Limb (tissue), 2 donors: ENCODE measurements around the gene RGPD8.
A peak's percentile ranks its signal among the peaks of the same experiment; 100 is the strongest.
"Not testable (repeated sequence)": the region's sequence is repeated elsewhere in the genome, so short reads cannot be mapped to it uniquely, and the experiment has no call there.

ENCODE experiments used
- DNase-seq, 2 donors: peaks; one replicate each; pipeline ENCODE4 v3.0.0-alpha.2; 2016; ENCODE audit errors: extremely low spot score in 2 of 2

RGPD8 gene

DNA sequence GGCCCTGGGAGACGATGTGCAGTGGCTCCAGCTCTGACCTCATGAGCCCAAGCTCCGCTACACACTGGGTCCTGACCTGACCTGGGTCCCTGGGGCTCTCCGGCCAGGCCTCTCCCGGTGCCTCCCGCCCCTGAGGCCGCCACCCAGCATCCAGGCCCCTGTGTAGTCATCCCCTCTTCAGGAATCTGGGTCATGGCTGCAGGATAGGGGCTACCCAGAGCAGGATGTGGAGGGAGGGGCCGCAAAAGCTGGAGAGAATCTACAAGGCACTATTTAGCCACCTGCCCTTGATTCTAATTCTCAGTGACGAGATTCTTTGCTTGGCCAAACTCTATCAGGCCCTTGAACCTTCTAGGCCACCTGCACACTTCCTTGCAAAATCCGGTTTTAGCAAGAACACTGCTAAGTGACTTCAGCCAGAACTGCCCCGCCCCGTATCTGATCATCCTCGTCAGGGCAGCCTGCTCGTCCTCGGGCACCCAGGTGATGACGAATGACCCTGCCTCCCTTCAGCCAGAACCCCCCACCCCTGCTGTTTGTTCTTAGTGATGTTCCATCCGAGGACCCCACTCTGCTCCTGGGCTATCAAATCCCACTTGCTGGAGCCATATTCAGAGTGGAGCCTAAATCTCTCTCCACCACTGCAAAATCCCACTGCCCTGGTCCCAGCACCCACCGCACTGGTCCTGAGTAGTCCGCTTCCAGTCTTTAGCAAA is 2.4 kb upstream of the RGPD8 start:
- not testable (repeated sequence) for DNase-seq

DNA sequence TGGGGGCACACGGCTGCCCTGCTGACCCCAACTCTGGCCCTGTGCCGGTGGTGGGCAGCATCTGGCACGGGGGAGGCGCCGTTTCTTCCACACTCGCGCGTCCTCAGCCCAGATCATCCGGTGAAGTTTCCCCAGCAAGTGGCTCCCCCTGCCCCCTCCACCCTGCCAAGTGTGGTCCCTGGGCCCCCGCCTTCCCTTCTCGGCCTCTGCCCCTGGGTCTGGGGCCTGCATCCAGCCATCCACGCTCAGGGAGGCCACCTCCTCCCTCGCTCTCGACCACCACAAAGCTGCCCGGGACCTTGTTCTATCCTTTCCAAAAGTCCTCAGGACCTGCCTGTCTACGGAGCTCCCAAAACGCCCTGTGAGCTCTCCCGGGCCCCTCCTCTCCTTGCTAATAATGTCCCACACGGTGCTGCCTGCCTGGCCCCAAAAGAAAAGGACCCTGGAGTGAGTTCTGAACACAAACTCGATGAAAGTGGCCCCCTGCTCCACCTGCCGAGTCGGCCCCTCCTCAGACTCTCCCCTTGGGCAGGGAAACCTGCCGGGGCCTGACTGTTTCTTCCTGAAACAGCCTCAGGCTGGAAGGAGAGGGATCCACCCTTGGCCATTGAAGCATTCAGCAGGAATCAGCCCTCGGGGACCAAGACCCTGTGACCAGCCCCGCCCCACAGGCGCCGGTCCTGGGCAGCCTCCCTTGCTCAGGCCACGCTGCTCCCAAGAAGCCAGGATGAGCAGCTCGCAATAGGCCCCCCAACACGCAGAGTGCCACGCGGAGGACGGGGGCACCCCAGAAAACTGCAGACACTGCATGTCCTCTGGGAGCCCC is 1.7 kb upstream of the RGPD8 start:
- DNase-seq, result not testable (repeated sequence)

DNA sequence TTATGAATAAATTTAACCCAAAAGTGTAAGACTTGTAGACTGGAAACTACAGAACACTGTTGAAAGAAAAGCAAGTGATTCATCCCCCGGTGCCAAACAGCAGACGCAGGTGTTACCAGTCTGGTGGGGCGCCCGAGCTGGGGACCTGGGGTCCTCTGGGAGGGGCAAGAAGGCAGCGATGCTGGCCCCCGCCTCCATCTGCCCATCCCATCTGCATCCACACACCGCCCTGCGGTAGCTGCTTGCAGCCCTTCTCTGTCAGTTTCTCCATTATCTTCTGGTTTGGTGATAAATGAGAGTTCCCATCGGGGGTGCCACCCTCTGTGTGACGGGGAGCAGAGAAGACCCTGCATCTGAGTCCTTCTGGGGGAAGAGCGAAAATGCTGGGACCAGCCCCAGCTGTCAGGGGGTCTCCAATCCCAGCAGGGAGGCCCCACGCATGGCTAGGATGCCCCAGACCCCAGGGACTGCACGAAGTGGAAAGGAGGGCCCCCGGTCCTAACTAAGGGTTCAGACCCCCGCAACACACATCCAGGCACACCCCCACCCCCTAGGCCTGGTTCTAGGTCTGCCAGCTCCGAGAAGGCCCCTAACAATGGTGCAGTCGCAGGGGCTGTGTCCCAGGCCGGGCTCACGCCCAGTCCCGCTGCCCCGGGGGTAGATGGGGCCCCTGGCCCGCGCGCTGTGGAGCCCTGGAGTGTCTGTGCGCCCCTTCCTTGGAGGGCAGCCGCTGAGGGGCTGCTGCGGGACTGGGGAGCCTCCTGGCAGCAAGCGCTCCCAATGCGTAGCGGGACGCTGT is 686 bp upstream of the RGPD8 start:
- no peak for DNase-seq

DNA sequence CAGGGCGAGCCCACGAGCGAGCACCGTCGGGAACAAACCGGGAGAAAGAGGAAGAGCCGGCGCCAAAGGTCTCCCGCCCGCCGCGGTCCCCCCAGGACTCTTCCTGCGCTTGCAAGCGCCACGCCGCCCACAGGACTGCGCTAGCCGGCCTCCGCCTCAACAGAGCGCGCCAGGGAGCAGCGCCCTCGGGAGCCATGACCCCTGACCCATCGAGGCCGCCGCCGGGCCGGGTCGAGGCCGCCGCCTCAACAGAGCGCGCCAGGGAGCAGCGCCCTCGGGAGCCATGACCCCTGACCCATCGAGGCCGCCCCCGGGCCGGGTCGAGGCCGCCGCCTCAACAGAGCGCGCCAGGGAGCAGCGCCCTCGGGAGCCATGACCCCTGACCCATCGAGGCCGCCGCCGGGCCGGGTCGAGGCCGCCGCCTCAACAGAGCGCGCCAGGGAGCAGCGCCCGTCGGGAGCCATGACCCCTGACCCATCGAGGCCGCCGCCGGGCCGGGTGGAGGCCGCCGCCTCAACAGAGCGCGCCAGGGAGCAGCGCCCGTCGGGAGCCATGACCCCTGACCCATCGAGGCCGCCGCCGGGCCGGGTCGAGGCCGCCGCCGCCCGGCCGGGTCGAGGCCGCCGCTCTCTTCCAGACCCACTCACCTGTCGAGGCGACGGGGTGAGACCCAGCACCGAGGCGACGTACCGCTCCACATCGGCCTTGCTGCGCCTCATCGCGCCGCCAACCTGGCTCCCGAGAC is 538 bp downstream of the RGPD8 start:
- peak in 1 of 2 donors; percentile 34 for DNase-seq

- not testable (repeated sequence) for DNase-seq
Observed at GRCh38 chr2:112432390-112432734, 1.1 kb downstream of the RGPD8 start.

- DNase-seq, result not testable (repeated sequence)
Observed at GRCh38 chr2:112431587-112432295, 1.7 kb downstream of the RGPD8 start.

- DNase-seq, result not testable (repeated sequence)
Observed at GRCh38 chr2:112424553-112424952, 8.9 kb downstream of the RGPD8 start.

DNA sequence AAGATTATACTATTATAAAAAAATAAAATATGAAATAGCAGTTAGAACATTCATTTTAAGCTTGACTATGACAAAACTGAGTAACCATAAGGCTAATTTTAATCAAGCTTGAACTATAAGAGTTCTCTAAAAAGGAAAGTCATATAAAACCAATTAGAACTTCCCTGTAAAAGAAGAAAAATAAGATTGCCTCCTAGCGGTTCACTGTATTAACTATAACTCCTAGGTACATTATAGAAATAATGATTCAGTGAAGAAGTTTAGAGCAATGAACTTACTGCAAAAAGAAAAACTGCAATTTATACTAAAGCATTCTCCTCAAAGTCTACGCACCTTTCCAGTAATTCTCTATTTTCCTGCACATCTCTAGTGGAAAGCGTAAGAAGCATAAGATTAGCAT is 16.6 kb downstream of the RGPD8 start:
- DNase-seq, result not testable (repeated sequence)

GRCh38 chr2:112360055-112360454 is 73.4 kb downstream of the RGPD8 start:
- not testable (repeated sequence) for DNase-seq

DNA sequence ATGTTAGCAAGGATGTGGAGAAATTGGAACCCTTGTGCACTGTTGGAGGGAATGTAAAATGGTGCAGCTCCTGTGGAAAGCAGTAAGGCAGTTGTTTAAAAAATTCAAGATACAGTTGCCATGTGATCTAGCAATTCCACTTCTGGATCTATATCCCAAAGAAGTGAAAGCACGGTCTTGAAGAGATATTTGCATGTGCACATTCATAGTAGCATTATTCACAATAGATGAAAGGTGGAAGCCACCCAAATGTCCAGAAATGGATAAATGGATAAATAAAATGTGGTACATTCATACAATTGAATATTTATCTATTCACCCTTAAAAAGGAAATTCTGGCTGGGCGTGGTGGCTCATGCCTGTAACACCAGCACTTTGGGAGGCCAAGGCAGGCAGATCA is 79.1 kb downstream of the RGPD8 start:
- not testable (repeated sequence) for DNase-seq

DNA sequence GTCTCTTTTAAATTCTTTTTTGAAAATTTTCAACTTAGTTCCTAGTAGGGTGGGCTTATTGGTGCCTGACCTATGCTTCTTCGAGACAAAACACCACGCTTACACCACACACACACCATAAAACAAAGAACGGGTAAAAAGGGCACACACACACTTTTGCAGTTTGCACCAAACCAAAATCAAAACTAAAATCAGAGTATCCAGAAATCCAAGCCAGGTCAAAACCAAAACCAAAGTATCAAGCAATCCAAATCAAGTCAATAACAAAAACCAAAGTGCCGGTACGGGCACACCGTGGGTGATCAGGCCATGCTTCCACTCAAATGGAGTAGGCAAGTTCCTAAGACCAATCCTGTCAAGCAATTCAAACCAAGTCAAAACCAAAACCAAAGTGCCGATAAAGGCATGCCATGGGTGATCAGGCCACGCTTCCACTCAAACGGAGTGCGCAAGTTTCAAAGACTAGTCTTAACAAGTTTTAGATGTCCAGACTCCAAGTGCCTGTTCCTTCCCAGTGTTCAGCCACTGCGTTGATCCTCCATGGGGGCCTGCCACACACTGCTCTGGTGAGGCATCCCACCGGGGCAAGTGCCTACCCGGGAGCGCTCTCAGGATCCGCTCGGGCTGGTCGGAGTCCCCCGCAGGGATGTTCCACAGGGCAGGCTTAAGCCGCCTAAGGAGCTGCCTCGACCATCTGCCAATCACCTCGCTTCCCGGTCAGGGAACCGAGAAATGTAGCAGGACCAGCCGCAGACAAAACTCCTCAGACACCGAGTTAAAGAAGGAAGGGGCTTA is 80.4 kb downstream of the RGPD8 start:
- DNase-seq, result not testable (repeated sequence)

DNA sequence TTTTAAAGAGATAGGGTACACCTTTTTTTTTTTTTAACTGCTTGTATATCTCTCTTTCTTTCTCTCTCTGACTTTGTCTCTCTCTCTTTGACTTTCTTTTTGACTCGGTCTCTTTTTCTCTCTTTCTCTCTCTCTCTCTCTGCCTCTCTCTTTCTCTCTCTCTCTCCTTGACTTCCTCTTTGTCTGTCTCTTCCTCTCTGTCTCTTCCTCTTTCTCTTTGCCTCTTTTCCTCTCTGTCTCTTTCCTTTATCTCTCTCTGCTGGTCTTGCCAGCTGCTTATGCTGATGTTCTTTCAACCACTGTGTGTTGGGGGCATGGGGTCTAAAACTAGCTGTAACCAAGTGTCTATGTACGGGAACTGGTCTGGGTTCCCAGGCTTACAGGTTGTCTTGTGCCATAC is 81.2 kb downstream of the RGPD8 start:
- DNase-seq, result not testable (repeated sequence)

GRCh38 chr2:112345030-112346027 is 88.1 kb downstream of the RGPD8 start:
- no peak for DNase-seq

- no peak for DNase-seq
Observed at GRCh38 chr2:112343827-112344585, 89.4 kb downstream of the RGPD8 start.

DNA sequence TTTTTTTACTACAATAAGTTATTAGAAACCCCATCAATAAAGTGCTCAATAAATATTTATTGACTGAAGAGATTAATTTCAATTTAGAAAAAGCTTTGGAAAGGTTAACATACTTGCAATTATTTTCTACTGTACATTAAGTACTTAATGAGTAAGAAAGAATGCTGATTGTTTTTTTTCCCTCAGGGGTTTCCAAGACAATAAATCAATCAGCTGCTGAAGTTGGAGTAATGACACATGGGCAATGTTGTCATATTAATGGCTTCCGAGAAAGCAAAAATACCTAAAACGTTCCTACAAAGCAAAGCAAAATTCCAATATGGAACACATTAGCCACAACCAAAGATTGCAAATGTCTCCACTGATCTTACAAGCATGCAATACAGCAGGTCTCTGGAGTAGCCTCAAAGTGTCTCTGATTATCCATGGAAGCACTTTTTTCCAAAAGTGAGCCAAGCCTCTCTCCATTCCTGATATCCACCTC is 91.3 kb downstream of the RGPD8 start:
- no peak for DNase-seq

GRCh38 chr2:112340475-112341267 is 92.8 kb downstream of the RGPD8 start:
- no peak for DNase-seq

- DNase-seq, result peak in 1 of 2 donors; percentile 23
Observed at GRCh38 chr2:112339986-112340385, 93.5 kb downstream of the RGPD8 start.
